ENCODE measurements around the gene GLIS2.
A peak's percentile ranks its signal among the peaks of the same experiment; 100 is the strongest.

Gene GLIS2

GRCh38 chr16:4315186-4316107, at the start of gene GLIS2:
Gene GLIS2 (plus strand): TSS chr16:4316067. CDS start chr16:4332281, 16,214 bp downstream.
- peak; percentile 38 for DNase-seq

- no peak for DNase-seq
Observed at GRCh38 chr16:4266372-4266771, 49.5 kb upstream of the GLIS2 start.

- DNase-seq: no peak
Observed at GRCh38 chr16:4270091-4270490, 45.8 kb upstream of the GLIS2 start.

DNA sequence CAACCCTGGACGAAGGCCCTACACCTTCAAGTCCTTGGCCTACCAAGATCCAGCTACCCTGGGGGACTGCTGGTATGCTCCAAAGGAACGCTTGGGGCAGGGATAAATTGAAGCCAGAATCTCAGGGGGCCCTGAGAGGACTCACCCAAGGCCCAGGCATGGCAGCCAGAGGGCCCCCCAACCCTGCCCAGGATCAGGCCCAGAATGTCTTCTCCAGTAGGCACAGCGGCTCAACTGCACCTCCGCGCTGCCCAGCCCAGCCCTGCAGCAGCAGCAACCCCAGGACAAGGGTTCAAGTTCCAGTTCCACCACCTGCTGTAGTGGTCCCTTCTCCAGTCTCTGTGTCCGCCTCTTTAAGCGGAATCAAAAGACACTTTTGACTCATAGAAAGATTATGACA, 45.3 kb upstream of the GLIS2 start:
- DNase-seq: no peak

- peak; percentile 93 for DNase-seq
Observed at GRCh38 chr16:4271176-4272113, 44.4 kb upstream of the GLIS2 start.

DNA sequence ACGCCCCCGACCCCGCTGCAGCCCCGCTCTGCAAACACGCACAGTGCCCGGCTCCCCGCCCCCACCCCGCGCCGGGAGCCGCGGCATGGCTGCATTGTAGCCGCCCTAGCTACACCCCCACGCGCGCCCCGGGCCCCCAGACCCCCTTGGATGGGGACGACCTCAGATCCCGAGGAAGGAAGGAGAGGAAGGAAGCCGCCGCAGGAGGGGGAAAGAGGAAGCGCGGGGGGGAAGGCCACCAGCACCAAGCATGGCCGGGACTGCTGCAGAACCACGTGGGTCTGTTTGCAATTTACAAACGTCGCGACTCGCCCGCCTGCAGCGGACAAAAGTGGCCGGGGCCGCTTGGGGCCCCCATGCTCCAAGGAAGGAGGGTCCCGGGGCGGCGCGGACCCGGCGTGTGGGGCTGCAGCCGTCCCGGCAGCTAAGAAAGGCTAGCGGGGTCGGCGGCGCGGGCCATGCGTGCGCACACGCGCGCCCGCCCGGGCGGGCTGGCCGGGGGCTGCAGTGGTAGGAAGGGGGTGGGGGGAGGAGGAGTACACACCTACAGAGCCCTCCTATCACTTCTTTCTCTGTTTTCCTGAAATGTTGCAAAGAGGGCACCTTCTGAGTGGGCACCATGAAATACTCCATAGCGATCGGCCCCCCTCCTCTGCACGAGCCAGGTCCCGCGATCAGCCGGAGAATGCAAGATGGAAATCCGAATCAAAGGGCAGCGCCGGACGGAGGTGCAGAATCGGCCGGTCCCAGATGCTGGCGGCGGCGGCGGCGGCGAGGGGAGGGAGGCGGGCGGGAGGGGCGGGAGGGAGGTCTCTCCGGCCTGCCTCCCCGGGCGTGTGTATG, 43.5 kb upstream of the GLIS2 start:
- peak; percentile 65 for DNase-seq

- peak; percentile 53 for DNase-seq
Observed at GRCh38 chr16:4273858-4274311, 42.0 kb upstream of the GLIS2 start.

- no peak for DNase-seq
Observed at GRCh38 chr16:4275861-4276260, 40.0 kb upstream of the GLIS2 start.

- DNase-seq: no peak
Observed at GRCh38 chr16:4277987-4278513, 37.8 kb upstream of the GLIS2 start.

DNA sequence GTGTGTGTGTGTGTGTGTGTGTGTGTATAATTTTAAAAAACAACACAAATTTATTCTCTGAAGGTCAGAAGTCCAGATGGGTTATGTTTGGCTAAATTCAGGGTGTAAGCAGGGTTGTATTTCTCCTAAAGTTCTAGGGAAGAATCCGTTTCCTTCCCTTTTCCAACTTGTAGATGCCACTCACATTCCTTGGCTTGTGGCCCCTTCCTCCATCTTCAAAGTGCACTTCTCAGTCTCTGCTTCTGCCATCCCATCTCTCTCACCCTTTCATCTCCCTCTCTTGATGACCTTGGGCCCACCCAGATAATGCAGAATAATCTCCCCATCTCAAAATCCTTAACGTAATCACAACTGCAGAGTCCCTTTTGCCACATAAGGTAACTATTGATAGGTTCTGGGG, 35.2 kb upstream of the GLIS2 start:
- DNase-seq: no peak

- no peak for DNase-seq
Observed at GRCh38 chr16:4283441-4283840, 32.4 kb upstream of the GLIS2 start.

DNA sequence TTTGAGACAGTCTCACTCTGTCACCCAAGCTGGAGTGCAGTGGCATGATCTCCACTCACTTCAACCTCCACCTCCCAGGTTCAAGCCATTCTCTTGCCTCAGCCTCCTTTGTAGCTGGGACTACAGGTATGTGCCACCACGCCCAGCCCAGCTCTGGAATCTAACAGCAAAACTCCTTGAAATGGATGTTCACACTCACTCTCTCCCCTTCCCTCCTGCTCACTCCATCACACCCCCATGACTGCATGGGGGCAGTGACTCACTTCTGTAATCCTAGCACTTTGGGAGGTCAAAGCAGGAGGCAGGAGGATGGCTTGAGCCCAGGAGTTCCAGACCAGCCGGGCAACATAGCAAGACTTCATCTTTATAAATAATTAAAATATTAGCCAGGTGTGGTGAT, 31.9 kb upstream of the GLIS2 start:
- no peak for DNase-seq

- DNase-seq: no peak
Observed at GRCh38 chr16:4285167-4285566, 30.7 kb upstream of the GLIS2 start.

- peak; percentile 62 for DNase-seq
Observed at GRCh38 chr16:4288148-4288921, 27.5 kb upstream of the GLIS2 start.

DNA sequence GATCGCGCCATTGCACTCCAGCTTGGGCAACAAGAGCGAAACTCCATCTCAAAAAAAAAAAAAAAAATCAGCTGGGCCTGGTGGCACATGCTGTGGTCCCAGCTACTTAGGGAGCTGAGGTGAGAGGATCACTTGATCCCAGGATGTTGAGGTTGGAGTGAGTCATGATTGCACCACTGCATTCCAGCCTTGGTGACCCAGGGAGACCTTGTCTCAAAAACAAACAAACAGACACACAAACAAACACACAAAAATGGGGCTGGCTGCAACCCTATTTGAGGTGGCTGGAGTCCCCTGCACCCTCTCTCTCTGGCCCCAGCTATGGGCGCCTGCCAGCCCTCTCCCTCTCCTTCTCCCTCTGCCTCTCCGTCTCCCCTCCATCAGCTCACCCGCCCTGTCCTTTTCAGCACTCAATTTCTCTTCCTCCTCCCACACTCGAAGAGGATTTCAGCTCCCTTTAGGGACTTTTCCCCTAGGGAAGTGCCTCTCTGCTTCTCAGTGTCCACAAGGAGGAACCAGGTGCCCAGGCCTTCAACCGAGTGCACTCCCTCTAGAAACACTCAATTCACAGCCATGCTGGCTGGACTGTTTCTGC, 25.5 kb upstream of the GLIS2 start:
- DNase-seq: peak; percentile 7

GRCh38 chr16:4291699-4292098, 24.2 kb upstream of the GLIS2 start:
- DNase-seq: no peak

DNA sequence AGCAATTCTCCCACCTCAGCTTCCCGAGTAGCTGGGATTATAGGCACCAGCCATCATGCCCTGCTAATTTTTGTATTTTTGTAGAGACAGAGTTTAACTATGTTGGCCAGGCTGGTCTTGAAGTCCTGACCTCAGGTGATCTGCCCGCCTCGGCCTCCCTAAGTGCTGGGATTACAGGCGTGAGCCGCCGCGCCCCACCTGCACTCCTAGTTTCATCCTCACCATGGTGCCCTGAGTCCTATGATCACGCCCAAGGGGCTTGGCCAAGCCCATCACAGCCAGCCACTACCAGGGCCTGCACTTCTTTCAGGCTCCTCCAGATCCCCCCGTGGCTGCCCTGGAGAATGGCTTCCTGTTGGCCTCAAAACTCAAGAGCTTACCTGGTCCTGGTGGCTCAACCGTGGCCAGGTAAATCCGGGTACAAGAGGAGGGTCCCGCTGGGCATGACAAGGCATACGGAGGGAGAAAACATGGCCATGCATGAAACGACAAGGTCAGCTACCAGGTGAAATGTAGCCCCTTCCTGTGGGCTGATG, 22.6 kb upstream of the GLIS2 start:
- DNase-seq: no peak

DNA sequence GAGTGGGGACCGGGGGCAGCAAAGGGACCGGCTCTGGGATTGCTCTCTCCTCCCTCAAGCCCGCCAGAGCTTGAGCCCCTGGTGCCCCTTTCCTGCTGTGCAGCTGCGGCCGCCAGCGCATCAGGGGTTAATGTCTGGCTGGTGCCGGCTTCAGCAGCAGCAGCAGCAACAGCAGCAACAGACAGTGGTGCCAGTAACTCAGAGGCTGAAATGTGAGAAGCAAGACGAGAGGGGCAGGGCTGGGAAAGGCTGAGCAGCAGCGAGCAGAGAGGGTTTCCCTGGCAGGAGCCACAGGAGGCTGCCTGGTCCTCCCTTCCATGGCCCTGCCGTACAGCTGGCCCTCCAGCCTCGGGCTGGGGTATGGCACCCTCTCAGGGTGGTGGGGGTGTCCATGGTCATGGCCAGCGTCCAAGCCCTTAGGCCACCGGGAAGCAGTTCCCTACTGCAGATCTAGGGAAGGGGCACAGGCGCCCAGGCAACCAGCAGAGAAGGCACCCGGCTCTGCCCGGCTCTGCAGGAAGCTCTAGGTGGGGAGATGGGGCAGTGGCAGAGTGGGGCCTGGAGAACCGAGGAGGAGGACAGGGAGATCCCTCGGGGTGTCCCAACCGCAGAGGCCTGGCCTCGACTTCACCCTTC, 21.9 kb upstream of the GLIS2 start:
- DNase-seq: no peak

DNA sequence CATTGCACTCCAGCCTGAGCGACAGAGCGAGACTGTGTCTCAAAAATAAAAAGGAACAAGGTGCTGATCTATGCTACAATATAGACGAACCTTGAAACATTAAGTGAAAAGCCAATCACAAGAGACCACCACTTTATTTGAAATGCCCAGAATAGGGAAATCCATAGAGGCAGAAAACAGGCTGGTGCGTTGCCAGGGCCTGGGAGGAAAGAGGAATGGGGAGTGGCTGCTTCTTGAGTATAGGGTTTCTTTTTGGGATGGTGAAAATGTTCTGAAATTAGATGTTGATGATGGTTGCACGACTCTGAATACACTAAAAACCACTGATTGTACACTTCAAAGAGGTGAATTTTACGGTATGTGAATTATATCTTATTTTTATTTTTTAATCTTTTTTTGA, 20.3 kb upstream of the GLIS2 start:
- no peak for DNase-seq

DNA sequence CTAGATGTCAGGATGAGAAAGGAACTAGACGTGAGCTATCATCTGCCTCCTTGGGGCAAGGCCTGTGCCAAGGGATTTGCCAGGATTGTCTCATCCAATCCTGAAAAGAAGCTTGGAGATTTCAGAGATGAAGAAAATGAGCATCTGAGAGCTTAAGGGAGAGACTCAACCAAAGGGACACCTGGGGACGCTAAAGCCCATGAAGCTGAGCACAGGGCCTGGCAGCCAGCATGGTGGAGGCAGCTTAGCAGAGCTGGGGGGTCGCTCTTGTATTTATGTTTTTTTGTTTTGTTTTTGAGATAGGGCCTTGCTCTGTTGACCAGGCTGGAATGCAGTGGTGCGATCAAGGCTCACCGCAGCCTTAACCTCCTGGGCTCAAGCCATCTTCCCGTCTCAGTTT, 18.4 kb upstream of the GLIS2 start:
- DNase-seq: no peak

Data from OCI-M1 (cell line).